Activated T-helper 17 cell treated with anti-CD3 and anti-CD28 coated beads, Interleukin-2, amount 50 U/mL, for 72 hours (primary cell): ENCODE results near the gene TSPYL1. TPM values are rescaled to one million over a fixed set of nuclear protein-coding genes. Genes with fewer than 3 reads are reported as not detected.

Source experiments
- ATAC-seq: fragments of 150-1000 bp; cut with Tn5 transposase; replicated peaks from 2 replicates; pipeline ENCODE4 v1.10.0; 2021; ENCODE audit warnings: mild to moderate bottlenecking, moderate library complexity
- H3K27ac Mint-ChIP-seq: one replicate; pipeline ENCODE4 v1.8.0; 2022; ENCODE audit warnings: mixed read lengths
- H3K27me3 Mint-ChIP-seq: one replicate; pipeline ENCODE4 v1.8.0; 2022; ENCODE audit warnings: mixed read lengths
- H3K36me3 Mint-ChIP-seq: one replicate; pipeline ENCODE4 v1.8.0; 2022; ENCODE audit warnings: low read depth, mild to moderate bottlenecking, mixed read lengths
- H3K4me1 Mint-ChIP-seq: one replicate; pipeline ENCODE4 v1.8.0; 2022; ENCODE audit warnings: mixed read lengths
- H3K4me3 Mint-ChIP-seq: one replicate; pipeline ENCODE4 v1.8.0; 2022; ENCODE audit warnings: mild to moderate bottlenecking, mixed read lengths
- H3K9me3 Mint-ChIP-seq: one replicate; pipeline ENCODE4 v1.8.0; 2022; ENCODE audit warnings: mixed read lengths
- total RNA-seq, 2 donors: library from RNA; stranded (reverse); gene quantifications; one replicate each; pipeline ENCODE4 v1.2.3, GENCODE V29; 2022

Gene TSPYL1
- total RNA-seq, 2 donors from 2014 or later = 47.9 to 64.6 TPM

DNA sequence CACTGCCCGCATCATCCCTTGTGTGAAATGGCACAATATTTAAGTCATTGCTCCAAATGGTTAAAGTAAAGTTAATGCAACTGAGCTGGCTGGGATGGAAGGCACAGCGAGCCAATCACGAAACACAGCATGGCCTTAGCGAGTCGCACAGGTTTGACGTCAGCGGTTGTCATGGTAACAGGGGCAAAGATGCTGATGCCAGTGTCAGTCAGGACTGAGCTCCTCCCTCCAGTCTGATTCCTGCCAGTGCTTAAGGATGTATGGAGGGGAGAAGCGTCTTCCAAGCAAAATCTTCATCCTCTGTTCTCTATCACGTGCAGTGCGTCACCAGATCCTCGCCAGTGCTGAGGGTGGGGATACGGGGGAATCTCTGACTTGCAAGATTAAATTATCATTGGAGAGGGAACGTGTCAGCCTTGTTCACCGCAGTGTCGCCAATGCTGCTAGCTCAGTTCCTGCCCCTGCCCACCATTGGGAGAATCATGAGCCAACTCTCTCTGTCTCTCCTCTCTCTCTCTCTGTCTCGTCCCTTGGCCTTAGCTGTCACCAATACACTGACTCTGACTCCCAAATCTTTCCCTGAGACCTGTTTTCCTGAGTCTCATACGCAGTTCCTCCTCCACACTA is 50.3 kb downstream of the TSPYL1 start:
- Mint-ChIP-seq H3K27ac (no peak overlapping the region), H3K9me3 (no peaks in the 10 kb centered on the region), H3K4me1 (no peaks in the 10 kb centered on the region), H3K4me3 (no peak overlapping the region), H3K36me3 (peaks cover 7% of the 10 kb centered on the region), H3K27me3 (no peaks in the 10 kb centered on the region)
- no peak for ATAC-seq

Other genes with a start within 250 kb of the TSPYL1 start
- under 1 TPM; 0.05 to 0.06 TPM for gene FRK, start 219.0 kb downstream of the TSPYL1 start, total RNA-seq
- gene NT5DC1, start 179.1 kb downstream of the TSPYL1 start, total RNA-seq = 10 to 100 TPM; 37.5 to 47.1 TPM
- not detected for gene COL10A1, start 153.8 kb downstream of the TSPYL1 start, total RNA-seq
- 10 to 100 TPM; 10.3 to 13.1 TPM for gene TSPYL4, start 25.9 kb downstream of the TSPYL1 start, total RNA-seq
- 10 to 100 TPM; 26.0 to 28.9 TPM for gene DSE, start 91.0 kb upstream of the TSPYL1 start, total RNA-seq
- gene CALHM6, start 181.4 kb upstream of the TSPYL1 start, total RNA-seq = 10 to 100 TPM in 1 of 2 donors, 1 to 10 TPM in 1; 7.5 to 18.9 TPM
- gene CALHM5, start 231.7 kb upstream of the TSPYL1 start, total RNA-seq = not detected